ENCODE results near the gene CALML6.

The CALML6 gene

GRCh38 chr1:1911350-1912041, 3.6 kb upstream of the CALML6 start:
- DNase-seq (ENCODE audit: low spot score): no peak

- no peak for DNase-seq (ENCODE audit: low spot score)
Measured at GRCh38 chr1:1914101-1914970, 724 bp upstream of the CALML6 start.

- DNase-seq (ENCODE audit: low spot score): no peak
Measured at GRCh38 chr1:1915911-1916840, 1.1 kb downstream of the CALML6 start.

- no peak for DNase-seq (ENCODE audit: low spot score)
Measured at GRCh38 chr1:1916851-1917251, 1.8 kb downstream of the CALML6 start.

GRCh38 chr1:1917304-1917976, 2.4 kb downstream of the CALML6 start:
- DNase-seq (ENCODE audit: low spot score): no peak

- no peak for DNase-seq (ENCODE audit: low spot score)
Measured at GRCh38 chr1:1917995-1918900, 3.2 kb downstream of the CALML6 start.

- no peak for DNase-seq (ENCODE audit: low spot score)
Measured at GRCh38 chr1:1918901-1919303, 3.8 kb downstream of the CALML6 start, which contains the start of gene TMEM52. TMEM52 (minus strand) TSS chr1:1919279; CDS start chr1:1919265, 14 bp downstream.

- DNase-seq (ENCODE audit: low spot score): peak; percentile 100
Measured at GRCh38 chr1:1919304-1920056, 4.4 kb downstream of the CALML6 start.

- DNase-seq (ENCODE audit: low spot score): no peak
Measured at GRCh38 chr1:1920057-1920607, 5.1 kb downstream of the CALML6 start.

GRCh38 chr1:1920608-1921458, 5.8 kb downstream of the CALML6 start:
- DNase-seq (ENCODE audit: low spot score): no peak

GRCh38 chr1:1921459-1921862, 6.4 kb downstream of the CALML6 start:
- no peak for DNase-seq (ENCODE audit: low spot score)

GRCh38 chr1:1921901-1922701, 7.0 kb downstream of the CALML6 start:
- no peak for DNase-seq (ENCODE audit: low spot score)

- DNase-seq (ENCODE audit: low spot score): no peak
Measured at GRCh38 chr1:1922702-1922955, 7.6 kb downstream of the CALML6 start.

- no peak for DNase-seq (ENCODE audit: low spot score)
Measured at GRCh38 chr1:1922956-1923833, 8.1 kb downstream of the CALML6 start.

- no peak for DNase-seq (ENCODE audit: low spot score)
Measured at GRCh38 chr1:1924386-1924785, 9.3 kb downstream of the CALML6 start.

GRCh38 chr1:1924849-1925248, 9.8 kb downstream of the CALML6 start:
- DNase-seq (ENCODE audit: low spot score): no peak
